ENCODE data around the gene KIF16B.
"Not testable (repeated sequence)": the region's sequence is repeated elsewhere in the genome, so short reads cannot be mapped to it uniquely, and the experiment has no call there.

Gene KIF16B

DNA sequence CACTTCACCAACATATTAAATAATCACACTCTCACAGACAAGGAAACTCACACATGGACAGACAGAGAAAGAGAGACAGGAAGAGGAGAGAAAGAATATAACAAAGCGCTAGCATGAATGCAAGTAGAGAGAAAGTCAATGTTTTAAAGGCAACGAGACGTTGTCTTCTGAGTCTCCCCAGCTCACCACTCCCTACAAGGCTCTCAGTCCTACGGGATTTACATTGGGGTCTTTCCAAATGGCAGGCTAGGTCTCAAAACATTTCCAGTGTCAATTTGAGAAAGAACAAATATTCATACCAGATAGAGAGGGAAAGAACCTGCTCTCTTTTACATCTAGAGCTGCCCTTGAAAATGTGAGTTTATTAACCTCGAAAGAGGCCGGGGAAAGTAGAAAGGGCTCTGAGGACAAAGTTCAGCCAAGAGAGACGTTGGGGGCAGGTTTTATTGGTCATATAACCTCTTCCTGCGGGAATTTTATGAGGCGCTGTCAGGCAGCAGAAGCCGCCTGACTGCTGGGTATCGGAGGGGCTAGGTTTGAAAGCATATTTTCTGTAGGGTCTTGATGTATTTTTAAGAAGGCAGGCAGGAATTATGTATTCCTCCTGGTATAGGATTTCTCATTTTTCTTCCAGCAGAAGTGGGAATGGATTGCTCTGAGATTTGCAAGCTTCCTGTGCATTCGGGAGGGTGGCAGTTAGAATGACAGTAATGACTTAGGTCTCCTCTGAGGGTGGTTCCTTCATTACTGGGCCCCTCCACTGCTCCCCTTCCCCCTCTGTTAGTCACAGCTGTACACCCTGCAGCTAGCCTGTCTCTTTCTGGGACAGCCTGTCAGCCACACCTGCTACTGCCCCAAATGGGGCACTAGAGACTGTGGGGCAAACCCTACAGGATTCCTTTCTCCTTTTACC lies 34.4 kb upstream of the KIF16B start:
- TF ChIP-seq, protein P1, sequence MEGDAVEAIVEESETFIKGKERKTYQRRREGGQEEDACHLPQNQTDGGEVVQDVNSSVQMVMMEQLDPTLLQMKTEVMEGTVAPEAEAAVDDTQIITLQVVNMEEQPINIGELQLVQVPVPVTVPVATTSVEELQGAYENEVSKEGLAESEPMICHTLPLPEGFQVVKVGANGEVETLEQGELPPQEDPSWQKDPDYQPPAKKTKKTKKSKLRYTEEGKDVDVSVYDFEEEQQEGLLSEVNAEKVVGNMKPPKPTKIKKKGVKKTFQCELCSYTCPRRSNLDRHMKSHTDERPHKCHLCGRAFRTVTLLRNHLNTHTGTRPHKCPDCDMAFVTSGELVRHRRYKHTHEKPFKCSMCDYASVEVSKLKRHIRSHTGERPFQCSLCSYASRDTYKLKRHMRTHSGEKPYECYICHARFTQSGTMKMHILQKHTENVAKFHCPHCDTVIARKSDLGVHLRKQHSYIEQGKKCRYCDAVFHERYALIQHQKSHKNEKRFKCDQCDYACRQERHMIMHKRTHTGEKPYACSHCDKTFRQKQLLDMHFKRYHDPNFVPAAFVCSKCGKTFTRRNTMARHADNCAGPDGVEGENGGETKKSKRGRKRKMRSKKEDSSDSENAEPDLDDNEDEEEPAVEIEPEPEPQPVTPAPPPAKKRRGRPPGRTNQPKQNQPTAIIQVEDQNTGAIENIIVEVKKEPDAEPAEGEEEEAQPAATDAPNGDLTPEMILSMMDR (IDR thresholded peaks at IDR 0.05): no peak
- no peak for TF ChIP-seq ZFX (IDR thresholded peaks at IDR 0.05; ENCODE audit: borderline replicate concordance)

DNA sequence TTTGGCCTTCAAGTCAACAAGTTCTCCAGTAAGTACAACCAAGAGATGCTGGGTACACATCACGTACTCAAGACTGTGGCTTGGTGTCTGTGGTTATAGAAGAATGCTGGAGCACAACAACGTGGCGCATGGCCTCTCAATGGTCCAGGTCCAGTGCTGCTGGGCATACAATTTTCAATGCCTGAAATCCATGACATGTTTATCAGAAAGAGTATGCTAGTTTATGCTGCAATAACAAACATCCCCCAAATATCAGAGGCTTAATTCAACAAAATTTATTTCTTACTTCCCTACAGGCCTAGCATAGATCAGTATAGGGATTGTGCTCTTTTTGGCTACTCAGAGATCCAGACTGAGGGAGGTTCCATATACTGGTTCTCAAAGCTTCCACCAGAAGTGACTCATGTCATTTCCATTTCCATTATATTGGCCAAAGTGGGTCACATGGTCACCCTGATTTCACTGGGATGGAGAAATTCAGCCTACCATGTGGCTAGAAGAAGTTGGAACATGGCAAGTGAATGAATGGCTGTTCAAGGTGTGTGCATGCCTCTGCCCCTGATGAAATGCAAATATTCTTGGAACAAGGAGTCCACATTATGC lies 33.3 kb upstream of the KIF16B start:
- no peak for TF ChIP-seq ZFX (IDR thresholded peaks at IDR 0.05; ENCODE audit: borderline replicate concordance)
- TF ChIP-seq, protein P1 (IDR thresholded peaks at IDR 0.05): no peak
- no peak overlapping the region for H3K27ac ChIP-seq

More for the DNA sequence above, 34.4 kb upstream of the KIF16B start:
- no peak overlapping the region for H3K27ac ChIP-seq

DNA sequence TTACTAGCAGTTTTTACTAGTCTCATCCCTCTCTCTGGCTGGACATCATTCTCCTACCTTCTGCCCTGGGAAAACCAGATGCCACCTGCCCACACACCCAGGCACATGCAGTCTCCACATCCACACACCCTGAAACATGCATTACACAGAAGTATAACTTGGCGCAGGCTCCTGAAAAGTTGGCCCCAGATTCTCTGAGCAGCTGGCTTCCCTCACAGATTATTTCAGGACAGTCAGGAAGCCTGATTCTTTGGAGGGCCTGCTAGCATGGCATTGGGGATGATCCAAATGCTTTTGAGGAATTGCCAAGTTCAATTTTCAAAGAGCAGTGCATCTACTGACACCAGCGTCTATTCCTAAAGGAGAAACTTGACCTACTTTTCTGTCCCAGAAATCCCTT lies 27.8 kb upstream of the KIF16B start:
- no peak overlapping the region for H3K27ac ChIP-seq
- TF ChIP-seq ZFX (IDR thresholded peaks at IDR 0.05; ENCODE audit: borderline replicate concordance): no peak
- TF ChIP-seq, protein P1 (IDR thresholded peaks at IDR 0.05): no peak

DNA sequence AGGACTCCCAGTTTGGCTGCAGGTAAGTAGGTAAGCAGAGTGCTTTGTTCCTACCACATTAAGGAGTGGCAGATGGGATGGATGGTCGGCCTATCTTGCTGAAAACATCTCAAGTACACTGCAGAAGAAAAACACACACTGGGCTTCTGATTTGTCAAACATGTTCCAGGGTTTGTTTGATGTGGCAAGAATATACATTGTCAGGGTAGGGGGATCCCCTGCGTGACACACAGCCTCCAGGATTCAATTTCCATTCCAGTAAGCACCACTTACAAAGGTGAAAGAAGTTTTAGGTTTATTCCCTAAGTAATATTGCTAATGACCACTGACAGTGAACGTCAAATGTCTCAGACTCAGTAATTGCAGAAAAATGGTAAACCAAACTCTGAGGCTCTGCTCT lies 26.0 kb upstream of the KIF16B start:
- TF ChIP-seq, protein P1 (IDR thresholded peaks at IDR 0.05): no peak
- TF ChIP-seq ZFX (IDR thresholded peaks at IDR 0.05; ENCODE audit: borderline replicate concordance): no peak
- no peak overlapping the region for H3K27ac ChIP-seq

DNA sequence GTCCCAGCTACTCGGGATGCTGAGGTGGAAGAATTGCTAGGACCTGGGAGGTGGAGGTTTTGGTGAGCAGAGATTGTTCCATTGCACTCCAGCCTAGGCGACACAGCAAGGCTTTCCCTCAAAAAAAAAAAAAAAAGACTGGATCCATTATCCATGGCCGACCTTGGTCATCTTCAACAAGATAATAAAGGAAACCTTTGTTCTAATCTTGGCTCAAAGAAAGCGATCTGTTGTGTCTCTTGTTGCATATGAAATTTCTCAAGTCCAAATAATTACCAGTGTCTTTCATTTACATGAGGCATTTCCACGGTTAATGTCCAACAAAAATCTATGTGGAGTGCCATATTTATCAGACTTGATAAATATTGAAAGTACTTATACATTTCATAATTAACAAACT lies 23.7 kb upstream of the KIF16B start:
- TF ChIP-seq, protein P1 (IDR thresholded peaks at IDR 0.05): no peak
- TF ChIP-seq ZFX (IDR thresholded peaks at IDR 0.05; ENCODE audit: borderline replicate concordance): no peak
- H3K27ac ChIP-seq: no peak overlapping the region

DNA sequence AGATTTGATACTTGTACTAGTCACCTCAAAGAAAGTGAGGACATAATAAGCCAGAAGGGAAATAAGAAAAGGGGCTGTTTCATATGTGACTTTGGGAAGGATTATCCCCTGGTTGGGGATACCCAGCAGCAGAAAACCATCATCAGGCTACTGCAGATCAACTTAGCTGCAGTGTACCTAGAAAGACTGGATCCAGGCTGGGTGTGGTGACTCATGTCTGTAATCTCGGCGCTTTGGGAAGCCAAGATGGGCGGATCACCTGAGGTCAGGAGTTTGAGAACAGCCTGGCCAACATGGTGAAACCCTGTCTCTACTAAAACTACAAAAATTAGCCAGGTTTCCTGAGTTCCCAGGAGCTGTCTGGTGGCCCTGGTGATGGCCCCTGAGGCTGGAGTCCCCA lies 23.2 kb upstream of the KIF16B start:
- H3K27ac ChIP-seq: not testable (repeated sequence)

DNA sequence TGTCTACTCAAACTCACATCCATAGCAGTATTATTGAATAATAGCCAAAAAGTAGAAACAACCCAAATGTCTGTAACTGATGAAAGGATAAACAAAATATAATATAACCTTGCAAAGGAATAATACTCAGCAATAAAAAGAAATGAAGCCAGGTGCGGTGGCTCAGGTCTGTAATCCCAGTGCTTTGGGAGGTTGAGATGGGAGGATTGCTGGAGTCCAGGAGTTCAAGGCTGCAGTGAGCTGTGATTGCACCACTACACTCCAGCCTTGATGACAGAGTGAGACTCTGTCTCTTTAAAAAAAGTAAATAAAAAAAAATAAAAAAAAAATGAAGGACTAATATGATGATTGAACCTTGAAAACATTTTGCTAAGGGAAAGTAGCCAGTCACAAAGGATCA lies 22.1 kb upstream of the KIF16B start:
- no peak overlapping the region for H3K27ac ChIP-seq
- TF ChIP-seq ZFX (IDR thresholded peaks at IDR 0.05; ENCODE audit: borderline replicate concordance): no peak
- TF ChIP-seq, protein P1 (IDR thresholded peaks at IDR 0.05): no peak
